Activated CD4-positive, alpha-beta T cell treated with anti-CD3 and anti-CD28 coated beads for 36 hours (primary cell): ENCODE results near the gene MYD88. TPM values are rescaled to one million over a fixed set of nuclear protein-coding genes. Genes with fewer than 3 reads are reported as not detected.

Source experiments
- ATAC-seq: fragments of 200-7000 bp; cut with Tn5 transposase; one replicate; pipeline ENCODE4 v1.10.0; 2021; ENCODE audit warnings: mild to moderate bottlenecking, moderate library complexity
- CTCF ChIA-PET: fragments of 350-600 bp; sonication (Branson Sonifier 250); formaldehyde crosslinking; loops from one replicate; lab custom pipeline; 2021; ENCODE audit warnings: antibody characterized with exemption; lab: Charles Lee
- POLR2A ChIA-PET: fragments of 350-600 bp; sonication (Branson Sonifier 250); formaldehyde crosslinking; loops from one replicate; lab custom pipeline; 2021; ENCODE audit warnings: antibody characterized with exemption, inconsistent platforms; lab: Charles Lee
- DNase-seq: peaks from one replicate; pipeline ENCODE4 v3.0.0-alpha.2; 2020
- H3K27ac Mint-ChIP-seq: one replicate; pipeline ENCODE4 v1.8.0; 2021; ENCODE audit warnings: mixed read lengths
- H3K27me3 Mint-ChIP-seq: one replicate; pipeline ENCODE4 v1.8.0; 2021; ENCODE audit warnings: mixed read lengths
- H3K36me3 Mint-ChIP-seq: one replicate; pipeline ENCODE4 v1.8.0; 2021; ENCODE audit warnings: low read depth, mixed read lengths
- H3K4me1 Mint-ChIP-seq: one replicate; pipeline ENCODE4 v1.8.0; 2021; ENCODE audit warnings: mixed read lengths
- H3K4me3 Mint-ChIP-seq: one replicate; pipeline ENCODE4 v1.8.0; 2021; ENCODE audit warnings: mild to moderate bottlenecking, moderate library complexity, mixed read lengths
- H3K9me3 Mint-ChIP-seq: one replicate; pipeline ENCODE4 v1.8.0; 2021; ENCODE audit warnings: low read depth, mixed read lengths
- intact Hi-C, 2 experiments: fragments of 100-400 bp; cut with DNase I in 1 of 2; cut with micrococcal nuclease in 1 of 2; formaldehyde crosslinking; loops; one replicate each; pipeline versions ENCODE4 v1.14.2 to v1.15.1; 2022 to 2024; cut with DNase I, micrococcal nuclease
- total RNA-seq, 2 experiments: library from RNA; stranded (reverse); gene quantifications; one replicate each; pipeline ENCODE4 v1.2.3, GENCODE V29; 2021

Gene MYD88
- total RNA-seq: 10 to 100 TPM; 32.8 to 33.1 TPM

- peaks cover 44% of the 10 kb centered on the region for H3K36me3 Mint-ChIP-seq
- CTCF ChIA-PET: interaction anchor here (0.6 to 2.9 kb wide), 4 partner anchors 13 to 51 kb away, joined by 3 to 16 read pairs (median 5); partner anchors contain the start of gene OXSR1
Observed at GRCh38 chr3:38138349-38139190, at the start of gene MYD88. Gene MYD88 (plus strand): TSS chr3:38138661. CDS start chr3:38138701, 40 bp downstream.

GRCh38 chr3:38089163-38089562, 49.3 kb upstream of the MYD88 start:
- Mint-ChIP-seq H3K36me3 (no peaks in the 10 kb centered on the region), H3K9me3 (peaks cover 2% of the 10 kb centered on the region), H3K4me3 (no peak overlapping the region), H3K4me1 (no peaks in the 10 kb centered on the region), H3K27ac (no peak overlapping the region), H3K27me3 (no peaks in the 10 kb centered on the region)
- ChIA-PET POLR2A (no interaction called here), CTCF (no interaction called here)
- no peak for DNase-seq
- no peak for ATAC-seq
- intact Hi-C loops: no loop called here

More at GRCh38 chr3:38138349-38139190, at the start of gene MYD88:
- H3K27me3 Mint-ChIP-seq: no peaks in the 10 kb centered on the region
- intact Hi-C loops: loop anchor here (1.0 to 10.0 kb wide), 6 partner anchors 13 to 1249 kb away; partner anchors contain the start of gene ACVR2B (in 1 of the 2)
- peak within 1 kb of the TSS; percentile 97 for H3K4me3 Mint-ChIP-seq
- H3K9me3 Mint-ChIP-seq: no peaks in the 10 kb centered on the region
- peak; percentile 50 for ATAC-seq
- POLR2A ChIA-PET: interaction anchor here (0.7 to 4.3 kb wide), 2 partner anchors 26 to 1277 kb away, joined by 3 to 47 read pairs; partner anchors contain the start of gene OXSR1
- peaks cover 49% of the 10 kb centered on the region for H3K4me1 Mint-ChIP-seq
- peak within 1 kb of the TSS; percentile 100 for H3K27ac Mint-ChIP-seq
- peak; percentile 92 for DNase-seq

GRCh38 chr3:38090453-38090852, 48.0 kb upstream of the MYD88 start:
- no peak for ATAC-seq
- no peak for DNase-seq
- CTCF ChIA-PET: no interaction called here
- H3K27ac Mint-ChIP-seq: no peak overlapping the region
- H3K9me3 Mint-ChIP-seq: no peaks in the 10 kb centered on the region
- H3K36me3 Mint-ChIP-seq: no peaks in the 10 kb centered on the region
- no peaks in the 10 kb centered on the region for H3K27me3 Mint-ChIP-seq
- intact Hi-C loops: no loop called here
- POLR2A ChIA-PET: no interaction called here
- no peak overlapping the region for H3K4me3 Mint-ChIP-seq
- H3K4me1 Mint-ChIP-seq: no peaks in the 10 kb centered on the region

- no peak overlapping the region for H3K27ac Mint-ChIP-seq
- H3K4me1 Mint-ChIP-seq: no peaks in the 10 kb centered on the region
- DNase-seq: no peak
- CTCF ChIA-PET: interaction anchor here (0.6 kb wide), 1 partner anchor 60 kb away, joined by 3 read pairs; no protein-coding TSS in a partner anchor
- ATAC-seq: no peak
- H3K36me3 Mint-ChIP-seq: no peaks in the 10 kb centered on the region
- no peaks in the 10 kb centered on the region for H3K27me3 Mint-ChIP-seq
- intact Hi-C loops: no loop called here
- H3K9me3 Mint-ChIP-seq: no peaks in the 10 kb centered on the region
- POLR2A ChIA-PET: no interaction called here
- no peak overlapping the region for H3K4me3 Mint-ChIP-seq
Observed at GRCh38 chr3:38094999-38095398, 43.5 kb upstream of the MYD88 start.

GRCh38 chr3:38095669-38096483, 42.6 kb upstream of the MYD88 start:
- Mint-ChIP-seq H3K9me3 (no peaks in the 10 kb centered on the region), H3K4me3 (no peak overlapping the region), H3K4me1 (no peaks in the 10 kb centered on the region), H3K27ac (no peak overlapping the region), H3K27me3 (no peaks in the 10 kb centered on the region), H3K36me3 (no peaks in the 10 kb centered on the region)
- ChIA-PET POLR2A (no interaction called here), CTCF (no interaction called here)
- intact Hi-C loops: no loop called here
- ATAC-seq (no peak), DNase-seq (no peak)

- ChIA-PET CTCF (no interaction called here), POLR2A (no interaction called here)
- H3K27ac Mint-ChIP-seq: no peak overlapping the region
- DNase-seq: no peak
- H3K4me3 Mint-ChIP-seq: no peak overlapping the region
- no peaks in the 10 kb centered on the region for H3K4me1 Mint-ChIP-seq
- intact Hi-C loops: no loop called here
- H3K36me3 Mint-ChIP-seq: no peaks in the 10 kb centered on the region
- H3K27me3 Mint-ChIP-seq: no peaks in the 10 kb centered on the region
- ATAC-seq: no peak
- H3K9me3 Mint-ChIP-seq: no peaks in the 10 kb centered on the region
Observed at GRCh38 chr3:38097446-38098375, 40.8 kb upstream of the MYD88 start.

GRCh38 chr3:38098376-38098723, 40.1 kb upstream of the MYD88 start:
- Mint-ChIP-seq H3K4me1 (no peaks in the 10 kb centered on the region), H3K36me3 (no peaks in the 10 kb centered on the region), H3K9me3 (no peaks in the 10 kb centered on the region), H3K27me3 (no peaks in the 10 kb centered on the region), H3K4me3 (no peak overlapping the region), H3K27ac (no peak overlapping the region)
- CTCF ChIA-PET: no interaction called here
- POLR2A ChIA-PET: no interaction called here
- intact Hi-C loops: no loop called here
- ATAC-seq: no peak
- no peak for DNase-seq

- POLR2A ChIA-PET: no interaction called here
Observed at GRCh38 chr3:38099518-38099917, 38.9 kb upstream of the MYD88 start.

GRCh38 chr3:38100498-38100897, 38.0 kb upstream of the MYD88 start:
- peaks cover 1% of the 10 kb centered on the region for H3K36me3 Mint-ChIP-seq
- H3K27ac Mint-ChIP-seq: no peak overlapping the region
- no peaks in the 10 kb centered on the region for H3K4me1 Mint-ChIP-seq
- ATAC-seq: no peak
- H3K4me3 Mint-ChIP-seq: no peak overlapping the region
- peaks cover 1% of the 10 kb centered on the region for H3K9me3 Mint-ChIP-seq
- no peak for DNase-seq
- H3K27me3 Mint-ChIP-seq: no peaks in the 10 kb centered on the region
- ChIA-PET CTCF (interaction anchor here (0.7 to 1.2 kb wide), 2 partner anchors 17 to 956 kb away, joined by 3 read pairs; no protein-coding TSS in a partner anchor), POLR2A (no interaction called here)
- intact Hi-C loops: loop anchor here in 1 of 2 experiments (5.0 kb wide), 1 partner anchor 118 kb away; no protein-coding TSS in a partner anchor

More at GRCh38 chr3:38099518-38099917, 38.9 kb upstream of the MYD88 start:
- Mint-ChIP-seq H3K4me3 (no peak overlapping the region), H3K27me3 (no peaks in the 10 kb centered on the region), H3K27ac (no peak overlapping the region), H3K36me3 (no peaks in the 10 kb centered on the region), H3K4me1 (no peaks in the 10 kb centered on the region), H3K9me3 (no peaks in the 10 kb centered on the region)
- intact Hi-C loops: no loop called here
- CTCF ChIA-PET: interaction anchor here (1.2 kb wide), 1 partner anchor 18 kb away, joined by 3 read pairs; no protein-coding TSS in a partner anchor
- DNase-seq (no peak), ATAC-seq (no peak)

GRCh38 chr3:38101811-38102443, 36.5 kb upstream of the MYD88 start:
- Mint-ChIP-seq H3K4me1 (no peaks in the 10 kb centered on the region), H3K9me3 (peaks cover 4% of the 10 kb centered on the region), H3K27me3 (no peaks in the 10 kb centered on the region), H3K36me3 (peaks cover 4% of the 10 kb centered on the region), H3K4me3 (no peak overlapping the region), H3K27ac (no peak overlapping the region)
- DNase-seq: no peak
- POLR2A ChIA-PET: no interaction called here
- ATAC-seq: no peak
- CTCF ChIA-PET: interaction anchor here (0.8 kb wide), 1 partner anchor 62 kb away, joined by 3 read pairs; no protein-coding TSS in a partner anchor
- intact Hi-C loops: loop anchor here in 1 of 2 experiments (5.0 kb wide), 1 partner anchor 120 kb away; no protein-coding TSS in a partner anchor
